ENCODE data around the gene OR13F1.

GRCh38 chr9:104485014-104485413 is 19.0 kb upstream of the OR13F1 start:
- TF ChIP-seq CTCF (IDR thresholded peaks at IDR 0.05) (no peak), POLR2A (IDR thresholded peaks at IDR 0.05) (no peak)
